Measurements from ENCODE around the gene CPLX4.

- TF ChIP-seq EZH2phosphoT487 (IDR thresholded peaks at IDR 0.05; ENCODE audit: low read depth): no peak
- TF ChIP-seq, protein P1, sequence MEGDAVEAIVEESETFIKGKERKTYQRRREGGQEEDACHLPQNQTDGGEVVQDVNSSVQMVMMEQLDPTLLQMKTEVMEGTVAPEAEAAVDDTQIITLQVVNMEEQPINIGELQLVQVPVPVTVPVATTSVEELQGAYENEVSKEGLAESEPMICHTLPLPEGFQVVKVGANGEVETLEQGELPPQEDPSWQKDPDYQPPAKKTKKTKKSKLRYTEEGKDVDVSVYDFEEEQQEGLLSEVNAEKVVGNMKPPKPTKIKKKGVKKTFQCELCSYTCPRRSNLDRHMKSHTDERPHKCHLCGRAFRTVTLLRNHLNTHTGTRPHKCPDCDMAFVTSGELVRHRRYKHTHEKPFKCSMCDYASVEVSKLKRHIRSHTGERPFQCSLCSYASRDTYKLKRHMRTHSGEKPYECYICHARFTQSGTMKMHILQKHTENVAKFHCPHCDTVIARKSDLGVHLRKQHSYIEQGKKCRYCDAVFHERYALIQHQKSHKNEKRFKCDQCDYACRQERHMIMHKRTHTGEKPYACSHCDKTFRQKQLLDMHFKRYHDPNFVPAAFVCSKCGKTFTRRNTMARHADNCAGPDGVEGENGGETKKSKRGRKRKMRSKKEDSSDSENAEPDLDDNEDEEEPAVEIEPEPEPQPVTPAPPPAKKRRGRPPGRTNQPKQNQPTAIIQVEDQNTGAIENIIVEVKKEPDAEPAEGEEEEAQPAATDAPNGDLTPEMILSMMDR (IDR thresholded peaks at IDR 0.05; ENCODE audit: low read depth, low read length): no peak
Measured at GRCh38 chr18:59272221-59272888, 46.1 kb downstream of the CPLX4 start.
